Measurements from ENCODE around the gene HELZ2. TPM values are rescaled to one million over a fixed set of nuclear protein-coding genes. Genes with fewer than 3 reads are reported as not detected.
A peak's percentile ranks its signal among the peaks of the same experiment; 100 is the strongest.

Gene HELZ2
- total RNA-seq, 8 experiments from 2014 or later = 4.7 to 19.3 (median 14.1) TPM

DNA sequence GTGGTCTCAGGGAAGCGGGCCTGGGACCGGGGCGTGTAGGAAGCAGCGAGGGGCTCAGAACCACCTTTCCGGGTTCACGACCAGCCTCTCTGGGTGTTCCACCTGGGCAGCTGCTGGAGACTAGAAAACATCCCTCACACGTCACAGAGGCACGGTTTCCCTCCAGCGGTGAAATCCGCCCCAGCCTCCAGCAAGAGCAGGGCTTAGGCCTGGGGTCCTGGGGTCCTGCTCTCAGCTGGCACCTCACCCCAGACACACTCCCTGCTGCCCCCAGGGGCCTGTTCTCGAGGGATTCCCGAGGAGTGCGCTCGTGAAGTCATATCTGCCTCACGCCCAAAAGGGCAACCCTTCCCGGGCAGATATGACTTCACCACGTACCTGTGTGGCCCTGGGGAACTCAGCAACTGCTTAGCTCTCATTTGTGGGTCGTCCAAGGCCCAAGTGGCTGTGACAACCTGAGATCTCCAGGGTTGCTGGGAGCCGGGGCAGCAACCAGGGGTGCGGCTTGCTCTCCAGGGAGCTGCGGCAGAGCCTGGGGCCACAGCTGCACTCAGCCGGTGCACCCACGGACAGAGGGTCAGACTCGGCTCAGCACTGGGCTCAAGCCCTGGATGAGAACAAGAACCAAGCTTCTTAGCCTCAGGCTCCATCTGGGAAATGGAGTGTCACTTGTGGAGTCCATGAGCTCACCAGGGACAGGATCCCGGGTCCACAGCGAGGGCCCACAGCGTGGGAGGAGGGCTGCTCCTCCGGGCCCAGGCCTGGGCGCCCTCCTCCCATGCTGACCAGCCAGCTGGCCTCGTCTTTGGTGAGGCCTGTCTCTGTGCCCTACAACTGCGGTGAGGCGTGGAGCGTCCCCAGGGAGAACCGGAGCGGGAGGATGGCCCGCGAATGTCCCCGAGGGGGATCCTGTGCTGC is 19.4 kb downstream of the HELZ2 start:
- in situ Hi-C loops (cut with MboI; ENCODE audit: low pct_unique_long_range_greater_than_20kb in 2 of 9, low sequenced_read_pairs in 9 of 9, unreplicated experiment in 9 of 9) = no loop called here
- WGBS, 10 experiments = 45 to 92% methylated on average over 5 to 12 of the region's 38 CpGs; no CpG with 5 or more reads in 8 of the 10 experiments
- ATAC-seq (replicated peaks in 6 of 8) = peak in 4 of 8 experiments; percentile 0 to 1 (median 0)
- peak overlapping the region; percentile 20 to 51 (median 44) for H3K4me3 ChIP-seq
- H3K27ac ChIP-seq = peak overlapping the region in 1 of 2 donors; percentile 23
- H3K4me1 ChIP-seq (replicated peaks in 1 of 2) = peaks cover 21 to 32% of the 10 kb centered on the region in 2 donors

DNA sequence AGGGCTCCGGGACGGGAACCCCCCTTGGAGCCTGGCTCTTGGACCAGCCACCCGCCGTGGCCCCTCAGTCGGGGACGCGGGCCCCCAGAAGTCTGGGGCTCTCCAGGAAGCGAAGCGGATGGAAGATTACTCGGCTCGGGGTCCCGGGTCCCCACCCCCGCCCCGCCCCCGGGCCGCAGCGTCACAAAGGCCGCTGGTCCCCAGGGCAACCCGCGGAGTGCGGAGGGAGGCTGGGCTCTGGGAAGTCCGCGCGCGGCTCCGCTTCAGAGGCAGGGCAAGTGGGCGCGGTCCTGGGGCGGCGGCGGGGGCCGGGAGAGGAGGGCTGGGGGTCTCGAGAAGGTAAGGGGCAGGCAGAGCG is 20.1 kb downstream of the HELZ2 start, which contains the start of gene FNDC11:
TSS of gene FNDC11 (plus strand) at position 227 of the 358 bp plus-strand sequence. CDS start 1,505 bp downstream, outside the sequence.
- Histone ChIP-seq H3K4me3 (peak within 1 kb of the TSS; percentile 20 to 51 (median 44)), H3K4me1 (replicated peaks in 1 of 2) (peaks cover 21 to 32% of the 10 kb centered on the region in 2 donors), H3K27ac (peak within 1 kb of the TSS in 1 of 2 donors; percentile 23)
- in situ Hi-C loops (cut with MboI; ENCODE audit: low pct_unique_long_range_greater_than_20kb in 2 of 9, low sequenced_read_pairs in 9 of 9, unreplicated experiment in 9 of 9) = no loop called here
- 0% methylated on average over 2 of the region's 34 CpGs; no CpG with 5 or more reads in 9 of the 10 experiments for WGBS, 10 experiments
- ATAC-seq (replicated peaks in 6 of 8) = peak; percentile 45 to 70 (median 53)

DNA sequence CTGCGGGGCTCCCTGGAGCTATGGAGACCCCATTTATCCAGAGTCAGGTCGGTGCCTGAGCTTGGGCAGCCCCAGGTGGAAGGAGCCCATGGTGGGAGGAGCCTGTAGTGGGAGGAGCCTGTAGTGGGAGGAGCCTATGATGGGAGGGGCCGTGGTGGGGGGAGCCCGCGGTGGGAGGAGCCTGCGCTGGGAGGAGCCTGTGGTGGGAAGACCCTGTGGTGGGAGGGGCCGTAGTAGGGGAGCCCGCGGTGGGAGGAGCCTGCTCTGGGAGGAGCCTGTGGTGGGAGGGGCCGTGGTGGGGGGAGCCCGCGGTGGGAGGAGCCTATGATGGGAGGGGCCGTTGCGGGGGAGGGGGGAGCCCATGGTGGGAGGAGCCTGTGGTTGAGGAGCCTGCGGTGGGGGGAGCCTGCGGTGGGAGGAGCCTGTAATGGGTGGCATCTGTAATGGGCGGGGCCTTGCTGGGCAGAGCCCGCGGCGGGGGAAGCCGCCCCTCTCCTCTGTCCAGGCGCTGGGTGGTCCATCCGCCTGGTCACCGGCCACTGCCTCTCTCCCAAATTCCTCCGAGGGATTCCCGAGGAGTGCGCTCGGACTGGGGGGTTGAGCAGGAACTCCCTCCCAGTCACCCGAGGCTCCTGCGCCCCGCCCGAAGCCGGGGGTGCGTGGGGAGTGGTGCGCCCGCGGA is 20.6 kb downstream of the HELZ2 start:
- Histone ChIP-seq H3K4me1 (replicated peaks in 1 of 2) (peaks cover 21 to 32% of the 10 kb centered on the region in 2 donors), H3K27ac (peak overlapping the region in 1 of 2 donors; percentile 23), H3K4me3 (peak overlapping the region; percentile 20 to 51 (median 44))
- WGBS, 10 experiments = 7% methylated on average over 3 of the region's 37 CpGs; no CpG with 5 or more reads in 9 of the 10 experiments
- in situ Hi-C loops (cut with MboI; ENCODE audit: low pct_unique_long_range_greater_than_20kb in 2 of 9, low sequenced_read_pairs in 9 of 9, unreplicated experiment in 9 of 9) = no loop called here
- ATAC-seq (replicated peaks in 6 of 8) = peak; percentile 54 to 83 (median 60)

DNA sequence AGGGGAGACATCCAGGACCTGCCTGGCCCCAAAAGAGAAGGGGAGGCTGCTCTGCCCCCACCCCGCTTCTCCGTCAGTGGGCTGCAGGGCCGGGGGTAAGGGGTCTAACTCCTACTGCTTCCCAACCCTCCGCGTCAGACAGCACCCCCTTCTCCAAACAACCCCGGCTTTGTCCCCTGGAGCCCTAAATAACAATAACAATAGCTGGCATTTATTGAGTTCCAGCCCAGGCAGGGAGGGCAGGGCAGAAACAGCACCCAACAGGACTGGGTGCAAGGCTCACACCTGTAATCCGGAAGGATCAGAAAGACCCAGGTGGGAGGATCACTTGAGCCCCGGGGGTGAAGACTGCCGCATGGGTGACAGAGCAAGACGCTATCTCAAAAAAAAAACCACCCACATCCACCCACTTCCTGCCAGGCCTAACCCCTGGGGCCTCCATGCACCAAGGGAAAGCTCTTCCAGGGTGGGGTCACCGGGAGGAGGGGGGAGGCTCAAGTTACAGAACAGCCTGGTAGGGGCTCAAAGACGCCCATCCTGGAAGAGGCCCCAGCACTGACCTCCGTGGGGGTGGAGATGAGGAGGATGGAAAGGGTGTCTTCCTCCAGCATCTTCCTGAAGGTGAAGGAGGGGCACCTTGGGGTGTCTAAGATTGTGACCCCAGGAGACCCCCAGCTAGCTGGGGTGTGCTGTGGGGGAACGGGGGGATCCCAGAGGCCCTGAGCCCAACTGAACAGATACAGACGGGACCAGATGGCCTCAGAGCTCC is 21.4 kb downstream of the HELZ2 start:
- in situ Hi-C loops (cut with MboI; ENCODE audit: low pct_unique_long_range_greater_than_20kb in 2 of 9, low sequenced_read_pairs in 9 of 9, unreplicated experiment in 9 of 9) = no loop called here
- WGBS, 10 experiments = 17 to 40% (median 28%) methylated on average over 1 to 4 of the region's 15 CpGs; no CpG with 5 or more reads in 6 of the 10 experiments
- Histone ChIP-seq H3K4me3 (no peak overlapping the region), H3K27ac (no peak overlapping the region), H3K4me1 (replicated peaks in 1 of 2) (peaks cover 24 to 32% of the 10 kb centered on the region in 2 donors)
- ATAC-seq (replicated peaks in 6 of 8) = peak in 7 of 8 experiments; percentile 0 to 35 (median 2)

DNA sequence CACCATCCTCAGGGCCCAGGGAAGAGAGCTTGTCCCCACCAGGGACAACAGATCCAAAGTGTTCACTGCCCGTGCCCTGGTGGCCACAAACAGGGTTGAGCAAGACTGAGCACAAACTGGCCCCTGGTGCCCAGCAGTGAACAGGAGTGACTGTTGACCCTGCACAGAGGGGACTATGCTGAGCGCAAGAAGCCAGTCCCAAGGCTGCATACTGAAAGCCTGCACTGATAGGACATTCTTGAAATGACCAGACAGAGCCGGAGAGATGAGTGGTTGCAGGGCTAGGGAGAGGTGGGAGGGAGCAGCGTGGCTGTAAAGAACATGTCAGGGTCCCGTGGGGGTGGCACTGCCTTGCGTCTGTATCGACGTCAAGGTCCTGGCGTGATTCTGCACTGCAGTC is 23.0 kb downstream of the HELZ2 start:
- Histone ChIP-seq H3K27ac (peak overlapping the region; percentile 36 to 64), H3K4me1 (replicated peaks in 1 of 2) (peaks cover 22 to 23% of the 10 kb centered on the region in 2 donors), H3K4me3 (no peak overlapping the region)
- 0 to 40% (median 21%) methylated on average over 1 to 6 of the region's 9 CpGs; no CpG with 5 or more reads in 4 of the 10 experiments for WGBS, 10 experiments
- in situ Hi-C loops (cut with MboI; ENCODE audit: low pct_unique_long_range_greater_than_20kb in 2 of 9, low sequenced_read_pairs in 9 of 9, unreplicated experiment in 9 of 9) = no loop called here
- peak in 4 of 8 experiments; percentile 41 to 57 (median 53) for ATAC-seq (replicated peaks in 6 of 8)

DNA sequence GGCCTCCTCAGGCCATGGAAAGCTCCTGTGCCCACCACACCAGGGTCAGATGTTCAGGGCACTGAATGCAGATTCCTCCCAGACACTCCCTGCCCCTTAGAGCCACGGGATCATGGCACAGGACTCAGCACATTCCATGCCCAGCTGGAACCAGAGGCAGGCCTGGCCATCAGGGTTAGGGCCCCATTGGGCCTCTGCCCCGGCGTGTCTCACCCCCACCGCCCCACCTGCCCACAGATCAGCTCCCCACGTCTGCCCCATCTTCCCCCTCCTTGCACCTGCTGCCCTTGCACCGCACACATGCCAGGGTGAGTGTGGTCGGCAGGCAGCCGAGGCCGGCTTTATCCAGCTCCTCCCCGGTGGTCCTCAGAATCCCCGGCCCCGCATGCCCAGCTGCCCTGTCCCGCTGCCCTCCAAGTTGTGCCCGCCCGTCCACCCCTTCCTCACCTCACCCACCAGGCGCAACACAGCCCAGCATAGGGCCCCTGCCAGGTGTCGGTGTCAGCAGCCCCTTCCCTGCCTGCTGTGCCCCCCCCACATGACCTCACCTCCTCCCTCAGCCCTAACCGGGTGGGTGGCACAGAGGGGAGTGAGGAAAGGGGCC is 24.3 kb downstream of the HELZ2 start:
- Histone ChIP-seq H3K4me3 (no peak overlapping the region), H3K4me1 (replicated peaks in 1 of 2) (peaks cover 16 to 18% of the 10 kb centered on the region in 2 donors), H3K27ac (no peak overlapping the region)
- WGBS, 10 experiments = no CpG with 5 or more reads among the region's 18 CpGs
- in situ Hi-C loops (cut with MboI; ENCODE audit: low pct_unique_long_range_greater_than_20kb in 2 of 9, low sequenced_read_pairs in 9 of 9, unreplicated experiment in 9 of 9) = loop anchor here in 1 of 9 experiments (25.0 kb wide), 1 partner anchor 313 kb away; the partner anchor contains the start of genes ABHD16B and TPD52L2
- ATAC-seq (replicated peaks in 6 of 8) = no peak

DNA sequence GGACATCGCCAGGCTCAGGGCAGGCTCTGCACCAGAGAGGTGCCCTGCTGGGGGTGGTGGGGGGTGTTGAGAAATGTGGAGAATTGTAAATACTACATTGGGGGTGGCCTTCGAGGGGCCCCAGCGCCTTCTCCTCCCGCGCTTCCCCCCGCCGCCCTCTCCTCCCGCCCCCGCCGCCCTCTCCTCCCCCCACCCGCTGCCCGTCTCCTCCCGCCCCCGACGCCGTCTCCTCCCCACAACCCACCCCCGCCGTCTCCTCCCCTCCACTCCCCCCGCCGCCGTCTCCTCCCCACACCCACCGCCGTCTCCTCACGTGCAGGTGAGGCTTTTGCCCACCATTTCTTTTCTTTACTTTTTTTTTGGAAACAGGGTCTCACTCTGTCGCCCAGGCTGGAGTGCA is 25.0 kb downstream of the HELZ2 start:
- no peak overlapping the region for H3K27ac ChIP-seq
- H3K4me3 ChIP-seq = no peak overlapping the region
- peaks cover 9 to 10% of the 10 kb centered on the region in 2 donors for H3K4me1 ChIP-seq (replicated peaks in 1 of 2)
- no peak for ATAC-seq (replicated peaks in 6 of 8)
- in situ Hi-C loops (cut with MboI; ENCODE audit: low pct_unique_long_range_greater_than_20kb in 2 of 9, low sequenced_read_pairs in 9 of 9, unreplicated experiment in 9 of 9) = loop anchor here in 1 of 9 experiments (25.0 kb wide), 1 partner anchor 313 kb away; the partner anchor contains the start of genes ABHD16B and TPD52L2
- no CpG with 5 or more reads among the region's 25 CpGs for WGBS, 10 experiments

DNA sequence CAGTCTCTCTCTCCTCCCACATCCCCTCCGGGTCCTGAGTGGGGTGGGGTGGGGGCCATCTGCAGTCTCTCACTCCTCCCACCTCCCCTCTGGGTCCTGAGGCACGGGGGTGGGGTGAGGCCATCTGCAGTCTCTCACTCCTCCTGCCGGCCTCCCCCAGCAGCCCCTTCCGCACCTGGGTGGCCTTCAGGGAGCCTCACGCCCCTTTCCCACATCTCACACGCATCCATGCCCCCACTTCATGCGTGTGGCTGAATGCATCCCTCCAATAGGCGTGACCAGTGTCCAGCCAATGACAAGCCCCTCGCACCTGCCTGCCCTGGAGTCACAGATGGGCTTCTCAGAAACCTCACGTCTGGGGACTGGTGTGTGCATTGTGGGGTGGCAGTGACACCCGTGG is 25.5 kb downstream of the HELZ2 start:
- Histone ChIP-seq H3K4me1 (replicated peaks in 1 of 2) (peaks cover 6 to 10% of the 10 kb centered on the region in 2 donors), H3K4me3 (no peak overlapping the region), H3K27ac (no peak overlapping the region)
- no peak for ATAC-seq (replicated peaks in 6 of 8)
- in situ Hi-C loops (cut with MboI; ENCODE audit: low pct_unique_long_range_greater_than_20kb in 2 of 9, low sequenced_read_pairs in 9 of 9, unreplicated experiment in 9 of 9) = loop anchor here in 1 of 9 experiments (25.0 kb wide), 1 partner anchor 314 kb away; the partner anchor contains the start of genes ABHD16B and TPD52L2
- 33 to 40% methylated on average over 1 to 3 of the region's 11 CpGs; no CpG with 5 or more reads in 8 of the 10 experiments for WGBS, 10 experiments

DNA sequence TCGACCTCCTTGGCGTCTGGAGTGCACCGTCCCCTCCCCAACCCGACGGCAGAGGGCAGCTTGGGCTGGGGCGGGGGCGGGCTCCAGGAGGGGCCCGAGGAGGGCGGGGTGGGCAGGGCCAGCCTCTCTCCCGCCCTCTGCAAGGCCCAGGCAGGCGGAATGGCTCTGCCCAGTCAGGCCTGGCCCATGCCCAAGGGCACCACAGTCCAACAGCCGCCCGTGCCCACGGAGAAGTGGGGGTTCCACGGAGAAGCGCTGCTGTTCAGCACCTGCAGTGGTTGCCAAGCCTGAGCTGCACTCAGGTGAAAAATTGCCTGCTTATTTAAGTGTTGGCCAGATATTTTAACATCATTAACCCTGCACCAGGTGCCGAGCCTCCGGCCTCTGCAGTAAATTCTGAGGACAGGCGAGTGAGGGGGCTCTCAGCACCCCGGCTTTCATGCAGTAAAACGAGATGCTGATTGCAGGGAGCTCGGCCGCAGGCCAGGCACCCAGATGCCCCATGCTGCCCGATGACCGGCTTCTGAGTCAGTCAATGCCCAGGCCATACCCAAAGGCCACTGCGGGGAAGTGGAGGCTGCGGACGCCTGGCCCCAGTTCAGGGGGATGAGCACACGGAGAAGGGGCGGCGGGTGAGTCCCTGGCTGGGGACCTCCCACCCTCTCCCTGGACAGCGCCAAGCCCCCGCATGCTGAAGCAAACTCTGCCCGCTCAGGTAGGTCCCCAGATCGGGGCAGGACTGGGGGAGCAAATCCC is 26.1 kb downstream of the HELZ2 start, which contains the start of gene SRMS:
TSS of gene SRMS (minus strand) at position 25 of the 756 bp plus-strand sequence. CDS start 286 bp downstream, outside the sequence.
- Histone ChIP-seq H3K27ac (no peak within 1 kb of the TSS), H3K4me3 (no peak within 1 kb of the TSS), H3K4me1 (replicated peaks in 1 of 2) (peaks cover 4 to 10% of the 10 kb centered on the region in 2 donors)
- ATAC-seq (replicated peaks in 6 of 8) = peak in 6 of 8 experiments; percentile 6 to 67 (median 13)
- in situ Hi-C loops (cut with MboI; ENCODE audit: low pct_unique_long_range_greater_than_20kb in 2 of 9, low sequenced_read_pairs in 9 of 9, unreplicated experiment in 9 of 9) = loop anchor here in 1 of 9 experiments (25.0 kb wide), 1 partner anchor 314 kb away; the partner anchor contains the start of genes ABHD16B and TPD52L2
- WGBS, 10 experiments = 55 to 80% (median 71%) methylated on average over 2 to 8 of the region's 35 CpGs; no CpG with 5 or more reads in 6 of the 10 experiments

DNA sequence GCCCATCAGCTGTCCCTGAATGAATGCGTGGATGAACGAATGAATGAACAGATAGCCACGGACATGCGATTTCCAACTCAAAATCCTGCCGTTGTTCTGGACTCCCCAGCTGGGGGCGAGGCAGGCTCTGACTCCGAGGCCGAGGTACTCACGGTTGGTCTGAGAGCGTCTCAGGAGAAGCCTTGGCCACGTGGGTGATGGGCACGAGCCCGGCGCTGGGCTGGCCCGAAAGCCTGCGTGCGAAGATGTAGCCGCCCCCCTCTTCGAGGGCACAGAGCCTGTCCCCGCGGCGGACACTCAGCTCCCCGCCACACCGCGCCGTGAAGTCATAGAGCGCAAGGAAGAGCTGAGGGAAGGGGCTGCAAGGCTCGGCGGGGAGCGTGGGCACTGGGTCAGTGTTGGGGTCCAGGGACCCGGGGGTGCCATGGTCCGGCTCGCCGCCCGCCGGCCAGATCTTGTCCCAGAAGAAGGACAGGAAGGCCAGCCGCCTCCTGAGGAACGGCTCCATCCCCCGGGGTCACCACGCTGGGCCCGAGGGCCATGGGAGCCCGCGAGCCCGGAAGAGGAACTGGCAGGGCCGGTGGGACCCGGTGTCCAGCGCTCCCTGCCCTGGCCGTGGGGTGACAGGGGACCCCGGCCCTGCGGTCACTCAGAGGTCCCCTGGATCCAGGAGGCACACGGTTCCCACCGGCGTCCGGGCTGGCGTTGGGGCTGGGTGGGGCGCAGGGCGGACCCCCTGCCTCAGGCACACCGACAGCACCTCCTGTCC is 26.9 kb downstream of the HELZ2 start:
- in situ Hi-C loops (cut with MboI; ENCODE audit: low pct_unique_long_range_greater_than_20kb in 2 of 9, low sequenced_read_pairs in 9 of 9, unreplicated experiment in 9 of 9) = loop anchor here in 1 of 9 experiments (25.0 kb wide), 1 partner anchor 315 kb away; the partner anchor contains the start of genes ABHD16B and TPD52L2
- 0 to 80% (median 39%) methylated on average over 1 to 11 of the region's 58 CpGs; no CpG with 5 or more reads in 6 of the 10 experiments for WGBS, 10 experiments
- peaks cover 0 to 10% of the 10 kb centered on the region in 2 donors for H3K4me1 ChIP-seq (replicated peaks in 1 of 2)
- peak in 2 of 8 experiments; percentile 15 to 25 for ATAC-seq (replicated peaks in 6 of 8)
- H3K27ac ChIP-seq = no peak overlapping the region
- H3K4me3 ChIP-seq = no peak overlapping the region

Measured in motor neuron (in vitro differentiated cells).